ENCODE results near the gene ST3GAL2. TPM values are rescaled to one million over a fixed set of nuclear protein-coding genes. Genes with fewer than 3 reads are reported as not detected.
A peak's percentile ranks its signal among the peaks of the same experiment; 100 is the strongest.

The ST3GAL2 gene
- total and polyA plus RNA-seq, 2 donors (not counting 1 experiment from before 2014, with no cell fraction given), result 18.2 to 71.3 TPM

DNA sequence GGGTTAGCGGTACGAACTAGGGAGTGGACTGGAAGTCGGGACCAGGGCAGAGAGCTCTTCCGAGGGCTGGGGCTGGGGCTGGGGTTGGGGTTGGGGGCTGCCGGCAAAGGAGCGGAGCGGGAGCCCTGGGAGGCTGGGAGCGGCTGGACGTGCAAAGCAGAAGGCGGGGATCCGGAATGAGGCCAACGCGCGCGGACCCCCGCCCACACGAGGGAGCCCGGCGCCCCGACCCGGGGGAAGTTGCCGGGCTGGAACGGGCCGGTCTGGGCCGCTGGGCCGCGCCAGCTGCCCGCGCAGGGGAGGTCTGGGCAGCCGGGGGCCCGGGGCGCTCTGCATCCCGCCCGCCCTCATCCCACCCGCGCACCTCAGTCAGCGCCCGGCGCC is 323 bp downstream of the ST3GAL2 start:
- Histone ChIP-seq H3K36me3 (replicated peaks in 1 of 2; ENCODE audit: control extremely low read depth in 1 of 2, control insufficient read depth in 1 of 2, extremely low read depth in 1 of 2, insufficient read depth in 2 of 2, low read length in 1 of 2) (peaks cover 0 to 2% of the 10 kb centered on the region in 2 experiments), H3K4me2 (replicated peaks; ENCODE audit: low read depth, low read length, poor library complexity, severe bottlenecking) (peak overlapping the region; percentile 100), H3K79me2 (ENCODE audit: control insufficient read depth, insufficient read depth, low read length) (peaks cover 42% of the 10 kb centered on the region), H2AFZ (ENCODE audit: insufficient read depth, low read depth, low read length, poor library complexity, severe bottlenecking) (peak overlapping the region; percentile 60), H3K27me3 (replicated peaks in 1 of 4; ENCODE audit: control extremely low read depth in 1 of 4, control insufficient read depth in 3 of 4, insufficient read depth in 4 of 4, low read length in 3 of 4) (no peaks in the 10 kb centered on the region), H3K27ac (ENCODE audit: low read length in 2 of 2) (peak overlapping the region in 1 of 2 donors; percentile 47), H3K9me3 (ENCODE audit: control extremely low read depth in 1 of 3, control insufficient read depth in 2 of 3, insufficient read depth in 1 of 3, low read length in 2 of 3) (no peaks in the 10 kb centered on the region), H3K9ac (ENCODE audit: low read length) (peak overlapping the region; percentile 77), H3K4me3 (ENCODE audit: control extremely low read depth in 1 of 5, extremely low read depth in 1 of 5, insufficient read depth in 1 of 5, low read depth in 2 of 5, low read length in 4 of 5) (peak overlapping the region; percentile 66 to 77 (median 71)), H4K20me1 (ENCODE audit: control insufficient read depth, insufficient read depth, low read length, poor library complexity, severe bottlenecking) (peaks cover 19% of the 10 kb centered on the region), H3K4me1 (ENCODE audit: control insufficient read depth in 2 of 2, insufficient read depth in 2 of 2, low read length in 2 of 2) (peaks cover 41 to 47% of the 10 kb centered on the region in 2 donors)
- Mint-ChIP-seq H3K4me3 (peak overlapping the region; percentile 91), H3K27ac (peak overlapping the region; percentile 90), H3K9me3 (ENCODE audit: insufficient read depth) (no peaks in the 10 kb centered on the region), H3K27me3 (no peaks in the 10 kb centered on the region), H3K4me1 (peaks cover 45% of the 10 kb centered on the region)
- intact Hi-C loops (cut with micrococcal nuclease), result loop anchor here (2.0 kb wide), 2 partner anchors 22 to 34 kb away; no protein-coding TSS in a partner anchor
- TF ChIP-seq EZH2 (IDR thresholded peaks at IDR 0.05; ENCODE audit: borderline replicate concordance, insufficient read depth, low read depth, low read length, poor library complexity, severe bottlenecking), result no peak
- TF ChIP-seq, protein P1, sequence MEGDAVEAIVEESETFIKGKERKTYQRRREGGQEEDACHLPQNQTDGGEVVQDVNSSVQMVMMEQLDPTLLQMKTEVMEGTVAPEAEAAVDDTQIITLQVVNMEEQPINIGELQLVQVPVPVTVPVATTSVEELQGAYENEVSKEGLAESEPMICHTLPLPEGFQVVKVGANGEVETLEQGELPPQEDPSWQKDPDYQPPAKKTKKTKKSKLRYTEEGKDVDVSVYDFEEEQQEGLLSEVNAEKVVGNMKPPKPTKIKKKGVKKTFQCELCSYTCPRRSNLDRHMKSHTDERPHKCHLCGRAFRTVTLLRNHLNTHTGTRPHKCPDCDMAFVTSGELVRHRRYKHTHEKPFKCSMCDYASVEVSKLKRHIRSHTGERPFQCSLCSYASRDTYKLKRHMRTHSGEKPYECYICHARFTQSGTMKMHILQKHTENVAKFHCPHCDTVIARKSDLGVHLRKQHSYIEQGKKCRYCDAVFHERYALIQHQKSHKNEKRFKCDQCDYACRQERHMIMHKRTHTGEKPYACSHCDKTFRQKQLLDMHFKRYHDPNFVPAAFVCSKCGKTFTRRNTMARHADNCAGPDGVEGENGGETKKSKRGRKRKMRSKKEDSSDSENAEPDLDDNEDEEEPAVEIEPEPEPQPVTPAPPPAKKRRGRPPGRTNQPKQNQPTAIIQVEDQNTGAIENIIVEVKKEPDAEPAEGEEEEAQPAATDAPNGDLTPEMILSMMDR (IDR thresholded peaks at IDR 0.05), result no peak
- under 1% methylated on average over 37 of the region's 39 CpGs for WGBS (ENCODE audit: insufficient coverage)
- CTCF ChIA-PET, result interaction anchor here (1.2 to 3.6 kb wide), 2 partner anchors 35 to 58 kb away, joined by 3 to 13 read pairs; no protein-coding TSS in a partner anchor
- POLR2A ChIA-PET, result interaction anchor here (0.5 to 3.3 kb wide), 10 partner anchors 9 to 150 kb away, joined by 3 to 23 read pairs (median 6); partner anchors contain the start of genes AARS1 and FCSK
- DNase-seq (no peak), ATAC-seq (ENCODE audit: low read depth) (no peak)

Measured in B cell (primary cell).